ENCODE results near the gene MUC21. TPM values are rescaled to one million over a fixed set of nuclear protein-coding genes. Genes with fewer than 3 reads are reported as not detected.

Gene MUC21
- total and polyA plus RNA-seq, 2 donors = under 0.01 to 0.27 TPM

- H3K4me3 ChIP-seq (ENCODE audit: low read length in 2 of 2) = no peak overlapping the region
- H3K36me3 ChIP-seq (ENCODE audit: control insufficient read depth in 2 of 2, insufficient read depth in 2 of 2, low read length in 1 of 2) = no peaks in the 10 kb centered on the region
- H3K9me3 ChIP-seq (ENCODE audit: control insufficient read depth in 2 of 2, insufficient read depth in 1 of 2, low read length in 1 of 2) = peaks cover 0 to 4% of the 10 kb centered on the region in 2 donors
- no peak for DNase-seq (ENCODE audit: low read depth in 6 of 9, low spot score in 9 of 9)
- H3K4me1 ChIP-seq (ENCODE audit: control insufficient read depth in 2 of 2, insufficient read depth in 2 of 2, low read length in 2 of 2) = no peaks in the 10 kb centered on the region
- peaks cover 0 to 11% of the 10 kb centered on the region in 2 donors for H3K27me3 ChIP-seq (ENCODE audit: control insufficient read depth in 2 of 2, insufficient read depth in 1 of 2, low read length in 1 of 2)
- WGBS = 97% methylated on average over 6 of the region's 6 CpGs
- H3K27ac ChIP-seq (ENCODE audit: low read depth in 1 of 2, low read length in 1 of 2) = no peak overlapping the region
Measured at GRCh38 chr6:31031095-31031494, 47.6 kb downstream of the MUC21 start.

DNA sequence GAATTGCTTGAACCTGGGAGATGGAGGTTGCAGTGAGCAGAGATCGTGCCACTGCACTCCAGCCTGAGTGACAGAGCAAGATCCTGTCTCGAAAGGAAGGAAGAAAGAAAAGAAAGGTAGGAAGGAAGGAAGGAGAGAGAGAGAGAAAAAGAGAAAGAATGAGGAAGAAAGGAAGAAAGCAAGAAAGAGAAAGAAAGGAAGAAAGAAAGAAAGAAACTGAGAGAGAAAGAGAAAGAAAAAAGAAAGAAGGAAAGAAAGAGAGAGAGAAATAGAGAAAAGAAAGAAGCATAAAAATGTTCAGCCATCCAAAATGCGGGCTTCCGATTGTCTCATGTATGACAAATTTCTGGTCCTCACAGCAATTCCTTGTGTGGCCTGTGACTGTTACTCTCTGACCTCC is 49.6 kb downstream of the MUC21 start:
- Histone ChIP-seq H3K4me1 (ENCODE audit: control insufficient read depth in 2 of 2, insufficient read depth in 2 of 2, low read length in 2 of 2) (no peaks in the 10 kb centered on the region), H3K27me3 (ENCODE audit: control insufficient read depth in 2 of 2, insufficient read depth in 1 of 2, low read length in 1 of 2) (peaks cover 0 to 17% of the 10 kb centered on the region in 2 donors), H3K27ac (ENCODE audit: low read depth in 1 of 2, low read length in 1 of 2) (no peak overlapping the region), H3K4me3 (ENCODE audit: low read length in 2 of 2) (no peak overlapping the region), H3K36me3 (ENCODE audit: control insufficient read depth in 2 of 2, insufficient read depth in 2 of 2, low read length in 1 of 2) (no peaks in the 10 kb centered on the region), H3K9me3 (ENCODE audit: control insufficient read depth in 2 of 2, insufficient read depth in 1 of 2, low read length in 1 of 2) (no peaks in the 10 kb centered on the region)
- WGBS = 95% methylated on average over 4 of the region's 4 CpGs
- DNase-seq (ENCODE audit: low read depth in 6 of 9, low spot score in 9 of 9) = no peak

GRCh38 chr6:31035862-31036497 is 52.5 kb downstream of the MUC21 start:
- Histone ChIP-seq H3K9me3 (ENCODE audit: control insufficient read depth in 2 of 2, insufficient read depth in 1 of 2, low read length in 1 of 2) (no peaks in the 10 kb centered on the region), H3K4me1 (ENCODE audit: control insufficient read depth in 2 of 2, insufficient read depth in 2 of 2, low read length in 2 of 2) (no peaks in the 10 kb centered on the region), H3K27ac (ENCODE audit: low read depth in 1 of 2, low read length in 1 of 2) (no peak overlapping the region), H3K36me3 (ENCODE audit: control insufficient read depth in 2 of 2, insufficient read depth in 2 of 2, low read length in 1 of 2) (no peaks in the 10 kb centered on the region), H3K27me3 (ENCODE audit: control insufficient read depth in 2 of 2, insufficient read depth in 1 of 2, low read length in 1 of 2) (peaks cover 0 to 21% of the 10 kb centered on the region in 2 donors), H3K4me3 (ENCODE audit: low read length in 2 of 2) (no peak overlapping the region)
- WGBS = 87% methylated on average over 4 of the region's 4 CpGs
- no peak for DNase-seq (ENCODE audit: low read depth in 6 of 9, low spot score in 9 of 9)

- Histone ChIP-seq H3K36me3 (ENCODE audit: control insufficient read depth in 2 of 2, insufficient read depth in 2 of 2, low read length in 1 of 2) (no peaks in the 10 kb centered on the region), H3K27ac (ENCODE audit: low read depth in 1 of 2, low read length in 1 of 2) (no peak overlapping the region), H3K9me3 (ENCODE audit: control insufficient read depth in 2 of 2, insufficient read depth in 1 of 2, low read length in 1 of 2) (no peaks in the 10 kb centered on the region), H3K4me3 (ENCODE audit: low read length in 2 of 2) (no peak overlapping the region), H3K27me3 (ENCODE audit: control insufficient read depth in 2 of 2, insufficient read depth in 1 of 2, low read length in 1 of 2) (peaks cover 0 to 20% of the 10 kb centered on the region in 2 donors), H3K4me1 (ENCODE audit: control insufficient read depth in 2 of 2, insufficient read depth in 2 of 2, low read length in 2 of 2) (no peaks in the 10 kb centered on the region)
- WGBS = 92% methylated on average over 7 of the region's 7 CpGs
- DNase-seq (ENCODE audit: low read depth in 6 of 9, low spot score in 9 of 9) = no peak
Measured at GRCh38 chr6:31037169-31037568, 53.7 kb downstream of the MUC21 start.

DNA sequence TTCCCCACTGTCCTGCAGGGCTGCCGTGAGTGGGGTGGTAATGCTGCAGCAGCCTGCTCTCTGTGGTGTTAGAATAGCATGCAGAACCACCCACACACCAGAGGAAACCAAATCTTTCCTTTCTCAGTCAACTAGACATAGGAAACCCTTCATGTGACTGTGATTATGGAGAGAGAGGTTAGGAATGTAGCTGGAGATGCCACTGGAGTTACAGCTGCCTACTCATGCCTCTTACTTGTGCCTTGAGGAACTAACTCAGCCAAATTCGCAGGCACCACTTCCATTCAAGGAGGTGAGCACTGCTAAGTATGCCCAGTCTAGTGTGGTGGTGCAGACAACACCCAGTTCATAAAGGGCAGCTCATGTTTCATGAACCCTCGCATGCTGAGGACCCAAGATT is 54.2 kb downstream of the MUC21 start:
- no peaks in the 10 kb centered on the region for H3K4me1 ChIP-seq (ENCODE audit: control insufficient read depth in 2 of 2, insufficient read depth in 2 of 2, low read length in 2 of 2)
- DNase-seq (ENCODE audit: low read depth in 6 of 9, low spot score in 9 of 9) = no peak

GRCh38 chr6:31038559-31038958 is 55.0 kb downstream of the MUC21 start:
- 96% methylated on average over 8 of the region's 8 CpGs for WGBS
- no peaks in the 10 kb centered on the region for H3K4me1 ChIP-seq (ENCODE audit: control insufficient read depth in 2 of 2, insufficient read depth in 2 of 2, low read length in 2 of 2)
- H3K4me3 ChIP-seq (ENCODE audit: low read length in 2 of 2) = no peak overlapping the region
- H3K27me3 ChIP-seq (ENCODE audit: control insufficient read depth in 2 of 2, insufficient read depth in 1 of 2, low read length in 1 of 2) = peaks cover 0 to 20% of the 10 kb centered on the region in 2 donors
- H3K36me3 ChIP-seq (ENCODE audit: control insufficient read depth in 2 of 2, insufficient read depth in 2 of 2, low read length in 1 of 2) = no peaks in the 10 kb centered on the region
- H3K27ac ChIP-seq (ENCODE audit: low read depth in 1 of 2, low read length in 1 of 2) = no peak overlapping the region
- no peaks in the 10 kb centered on the region for H3K9me3 ChIP-seq (ENCODE audit: control insufficient read depth in 2 of 2, insufficient read depth in 1 of 2, low read length in 1 of 2)
- DNase-seq (ENCODE audit: low read depth in 6 of 9, low spot score in 9 of 9) = no peak

More for the DNA sequence above, 54.2 kb downstream of the MUC21 start:
- Histone ChIP-seq H3K9me3 (ENCODE audit: control insufficient read depth in 2 of 2, insufficient read depth in 1 of 2, low read length in 1 of 2) (no peaks in the 10 kb centered on the region), H3K27ac (ENCODE audit: low read depth in 1 of 2, low read length in 1 of 2) (no peak overlapping the region), H3K36me3 (ENCODE audit: control insufficient read depth in 2 of 2, insufficient read depth in 2 of 2, low read length in 1 of 2) (no peaks in the 10 kb centered on the region), H3K4me3 (ENCODE audit: low read length in 2 of 2) (no peak overlapping the region), H3K27me3 (ENCODE audit: control insufficient read depth in 2 of 2, insufficient read depth in 1 of 2, low read length in 1 of 2) (peaks cover 0 to 20% of the 10 kb centered on the region in 2 donors)
- 57% methylated on average over 3 of the region's 3 CpGs for WGBS

Other genes with a start within 250 kb of the MUC21 start
- 67.1 TPM for gene FLOT1, start 241.0 kb upstream of the MUC21 start, total RNA-seq
- 157 TPM for gene FLOT1, start 241.0 kb upstream of the MUC21 start, polyA plus RNA-seq
- gene IER3, start 239.2 kb upstream of the MUC21 start, total RNA-seq = 17.9 TPM
- gene IER3, start 239.2 kb upstream of the MUC21 start, polyA plus RNA-seq = 39.7 TPM
- gene DDR1, start 99.2 kb upstream of the MUC21 start, total RNA-seq = 39.6 TPM
- gene DDR1, start 99.2 kb upstream of the MUC21 start, polyA plus RNA-seq = 65.9 TPM
- gene GTF2H4, start 75.5 kb upstream of the MUC21 start, total RNA-seq = 12.9 TPM
- 35.4 TPM for gene GTF2H4, start 75.5 kb upstream of the MUC21 start, polyA plus RNA-seq
- 30.3 TPM for gene VARS2, start 69.5 kb upstream of the MUC21 start, total RNA-seq
- gene VARS2, start 69.5 kb upstream of the MUC21 start, polyA plus RNA-seq = 40.4 TPM
- 0.19 TPM for gene SFTA2, start 51.5 kb upstream of the MUC21 start, total RNA-seq
- gene SFTA2, start 51.5 kb upstream of the MUC21 start, polyA plus RNA-seq = 1.8 TPM
- 0.05 TPM for gene MUCL3, start 42.7 kb upstream of the MUC21 start, total RNA-seq
- 0.02 TPM for gene MUCL3, start 42.7 kb upstream of the MUC21 start, polyA plus RNA-seq
- 0.05 TPM for gene MUC22, start 26.8 kb downstream of the MUC21 start, total RNA-seq
- gene MUC22, start 26.8 kb downstream of the MUC21 start, polyA plus RNA-seq = 0.02 TPM
- gene C6orf15, start 128.9 kb downstream of the MUC21 start, total RNA-seq = 0.38 TPM
- 24.6 TPM for gene C6orf15, start 128.9 kb downstream of the MUC21 start, polyA plus RNA-seq
- gene PSORS1C1, start 131.1 kb downstream of the MUC21 start, total RNA-seq = 0.14 TPM
- 2.0 TPM for gene PSORS1C1, start 131.1 kb downstream of the MUC21 start, polyA plus RNA-seq
- gene CDSN, start 136.7 kb downstream of the MUC21 start, total RNA-seq = 0.05 TPM
- gene CDSN, start 136.7 kb downstream of the MUC21 start, polyA plus RNA-seq = 6.2 TPM
- not detected for gene PSORS1C2, start 155.3 kb downstream of the MUC21 start, total RNA-seq
- gene PSORS1C2, start 155.3 kb downstream of the MUC21 start, polyA plus RNA-seq = 16.4 TPM
- gene CCHCR1, start 174.1 kb downstream of the MUC21 start, total RNA-seq = 14.2 TPM
- 24.5 TPM for gene CCHCR1, start 174.1 kb downstream of the MUC21 start, polyA plus RNA-seq
- gene TCF19, start 174.9 kb downstream of the MUC21 start, total RNA-seq = 23.8 TPM
- gene TCF19, start 174.9 kb downstream of the MUC21 start, polyA plus RNA-seq = 5.1 TPM
- 0.80 TPM for gene POU5F1, start 187.0 kb downstream of the MUC21 start, total RNA-seq
- gene POU5F1, start 187.0 kb downstream of the MUC21 start, polyA plus RNA-seq = 5.2 TPM